ENCODE results near the gene NOS1AP. TPM values are rescaled to one million over a fixed set of nuclear protein-coding genes. Genes with fewer than 3 reads are reported as not detected.

The NOS1AP gene
- total RNA-seq, 1 experiment from 2014 or later = 14.7 TPM

- TF ChIP-seq ZNF138 (CRISPR knock-in tag; conservative IDR thresholded peaks at IDR 0.05) = no peak
- no peak for TF ChIP-seq FOXK1 (CRISPR knock-in tag; IDR thresholded peaks at IDR 0.05)
- no peak for TF ChIP-seq NFE2L1 (CRISPR knock-in tag; IDR thresholded peaks at IDR 0.05)
Measured at GRCh38 chr1:162138112-162138511, 68.6 kb downstream of the NOS1AP start (continued).

GRCh38 chr1:162138599-162139181, 69.2 kb downstream of the NOS1AP start:
- ChIA-PET POLR2A (no interaction called here), CTCF (no interaction called here)
- Mint-ChIP-seq H3K4me1 (peaks cover 54% of the 10 kb centered on the region), H3K4me3 (no peak overlapping the region), H3K36me3 (no peaks in the 10 kb centered on the region), H3K27ac (no peak overlapping the region), H3K27me3 (ENCODE audit: low read depth) (no peaks in the 10 kb centered on the region), H3K9me3 (no peaks in the 10 kb centered on the region)
- DNase-seq (ENCODE audit: low spot score) (no peak), ATAC-seq (no peak)
- no peak for TF ChIP-seq SP1 (CRISPR knock-in tag; conservative IDR thresholded peaks at IDR 0.05)
- TF ChIP-seq ATF6 (CRISPR knock-in tag; IDR thresholded peaks at IDR 0.05) = no peak
- TF ChIP-seq RELA (CRISPR knock-in tag; IDR thresholded peaks at IDR 0.05; ENCODE audit: borderline replicate concordance) = no peak
- no peak for TF ChIP-seq ZNF416 (CRISPR knock-in tag; IDR thresholded peaks at IDR 0.05)
- TF ChIP-seq, protein P1, sequence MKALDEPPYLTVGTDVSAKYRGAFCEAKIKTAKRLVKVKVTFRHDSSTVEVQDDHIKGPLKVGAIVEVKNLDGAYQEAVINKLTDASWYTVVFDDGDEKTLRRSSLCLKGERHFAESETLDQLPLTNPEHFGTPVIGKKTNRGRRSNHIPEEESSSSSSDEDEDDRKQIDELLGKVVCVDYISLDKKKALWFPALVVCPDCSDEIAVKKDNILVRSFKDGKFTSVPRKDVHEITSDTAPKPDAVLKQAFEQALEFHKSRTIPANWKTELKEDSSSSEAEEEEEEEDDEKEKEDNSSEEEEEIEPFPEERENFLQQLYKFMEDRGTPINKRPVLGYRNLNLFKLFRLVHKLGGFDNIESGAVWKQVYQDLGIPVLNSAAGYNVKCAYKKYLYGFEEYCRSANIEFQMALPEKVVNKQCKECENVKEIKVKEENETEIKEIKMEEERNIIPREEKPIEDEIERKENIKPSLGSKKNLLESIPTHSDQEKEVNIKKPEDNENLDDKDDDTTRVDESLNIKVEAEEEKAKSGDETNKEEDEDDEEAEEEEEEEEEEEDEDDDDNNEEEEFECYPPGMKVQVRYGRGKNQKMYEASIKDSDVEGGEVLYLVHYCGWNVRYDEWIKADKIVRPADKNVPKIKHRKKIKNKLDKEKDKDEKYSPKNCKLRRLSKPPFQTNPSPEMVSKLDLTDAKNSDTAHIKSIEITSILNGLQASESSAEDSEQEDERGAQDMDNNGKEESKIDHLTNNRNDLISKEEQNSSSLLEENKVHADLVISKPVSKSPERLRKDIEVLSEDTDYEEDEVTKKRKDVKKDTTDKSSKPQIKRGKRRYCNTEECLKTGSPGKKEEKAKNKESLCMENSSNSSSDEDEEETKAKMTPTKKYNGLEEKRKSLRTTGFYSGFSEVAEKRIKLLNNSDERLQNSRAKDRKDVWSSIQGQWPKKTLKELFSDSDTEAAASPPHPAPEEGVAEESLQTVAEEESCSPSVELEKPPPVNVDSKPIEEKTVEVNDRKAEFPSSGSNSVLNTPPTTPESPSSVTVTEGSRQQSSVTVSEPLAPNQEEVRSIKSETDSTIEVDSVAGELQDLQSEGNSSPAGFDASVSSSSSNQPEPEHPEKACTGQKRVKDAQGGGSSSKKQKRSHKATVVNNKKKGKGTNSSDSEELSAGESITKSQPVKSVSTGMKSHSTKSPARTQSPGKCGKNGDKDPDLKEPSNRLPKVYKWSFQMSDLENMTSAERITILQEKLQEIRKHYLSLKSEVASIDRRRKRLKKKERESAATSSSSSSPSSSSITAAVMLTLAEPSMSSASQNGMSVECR (CRISPR knock-in tag; IDR thresholded peaks at IDR 0.05; ENCODE audit: borderline replicate concordance) = no peak
- TF ChIP-seq ETV6 (CRISPR knock-in tag; IDR thresholded peaks at IDR 0.05) = no peak

DNA sequence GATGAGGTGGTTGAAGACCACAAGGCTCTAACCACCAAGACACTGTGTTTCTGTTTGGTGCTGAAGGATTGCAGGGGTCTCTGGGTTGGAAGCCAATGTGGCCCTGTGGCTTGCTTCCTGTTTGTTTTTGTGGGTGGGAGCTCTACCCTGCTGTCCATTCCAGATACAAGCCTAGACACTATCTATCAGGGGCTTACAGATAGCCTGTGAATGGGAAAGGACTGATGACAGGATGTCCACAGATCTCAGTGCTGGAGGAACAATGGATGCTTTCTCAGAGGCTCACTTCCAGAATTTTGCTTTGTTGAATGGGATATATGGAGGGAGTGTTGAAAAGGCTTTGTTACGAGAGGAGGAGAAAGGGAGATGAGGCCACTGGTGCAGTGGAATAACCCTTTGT, 69.7 kb downstream of the NOS1AP start:
- no peak for ATAC-seq
- no peak for DNase-seq (ENCODE audit: low spot score)
- ChIA-PET POLR2A (no interaction called here), CTCF (no interaction called here)
- H3K4me3 Mint-ChIP-seq = no peak overlapping the region
- no peaks in the 10 kb centered on the region for H3K9me3 Mint-ChIP-seq
- no peaks in the 10 kb centered on the region for H3K36me3 Mint-ChIP-seq
- no peaks in the 10 kb centered on the region for H3K27me3 Mint-ChIP-seq (ENCODE audit: low read depth)
- H3K27ac Mint-ChIP-seq = no peak overlapping the region
- H3K4me1 Mint-ChIP-seq = peaks cover 54% of the 10 kb centered on the region
- TF ChIP-seq ZNF138 (CRISPR knock-in tag; conservative IDR thresholded peaks at IDR 0.05) (no peak), JAZF1 (CRISPR knock-in tag; IDR thresholded peaks at IDR 0.05) (no peak), ZNF121 (CRISPR knock-in tag; IDR thresholded peaks at IDR 0.05) (no peak), ZSCAN18 (CRISPR knock-in tag; IDR thresholded peaks at IDR 0.05) (no peak), ZNF219 (CRISPR knock-in tag; IDR thresholded peaks at IDR 0.05; ENCODE audit: borderline replicate concordance) (no peak), CREM (CRISPR knock-in tag; IDR thresholded peaks at IDR 0.05) (no peak)
- TF ChIP-seq, protein P2, sequence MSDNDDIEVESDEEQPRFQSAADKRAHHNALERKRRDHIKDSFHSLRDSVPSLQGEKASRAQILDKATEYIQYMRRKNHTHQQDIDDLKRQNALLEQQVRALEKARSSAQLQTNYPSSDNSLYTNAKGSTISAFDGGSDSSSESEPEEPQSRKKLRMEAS (CRISPR knock-in tag; IDR thresholded peaks at IDR 0.05) = no peak
- TF ChIP-seq, protein P3, sequence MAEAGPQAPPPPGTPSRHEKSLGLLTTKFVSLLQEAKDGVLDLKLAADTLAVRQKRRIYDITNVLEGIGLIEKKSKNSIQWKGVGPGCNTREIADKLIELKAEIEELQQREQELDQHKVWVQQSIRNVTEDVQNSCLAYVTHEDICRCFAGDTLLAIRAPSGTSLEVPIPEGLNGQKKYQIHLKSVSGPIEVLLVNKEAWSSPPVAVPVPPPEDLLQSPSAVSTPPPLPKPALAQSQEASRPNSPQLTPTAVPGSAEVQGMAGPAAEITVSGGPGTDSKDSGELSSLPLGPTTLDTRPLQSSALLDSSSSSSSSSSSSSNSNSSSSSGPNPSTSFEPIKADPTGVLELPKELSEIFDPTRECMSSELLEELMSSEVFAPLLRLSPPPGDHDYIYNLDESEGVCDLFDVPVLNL (CRISPR knock-in tag; IDR thresholded peaks at IDR 0.05; ENCODE audit: borderline replicate concordance, low read depth) = no peak

All from WTC11 (cell line).